Activated CD8-positive, alpha-beta memory T cell treated with anti-CD3 and anti-CD28 coated beads, Interleukin-2, amount 10 ng/mL, durations not matched to agents 7 days and 5 days (primary cell): ENCODE measurements around the gene ZDHHC17. TPM values are rescaled to one million over a fixed set of nuclear protein-coding genes. Genes with fewer than 3 reads are reported as not detected.
"Not testable (repeated sequence)": the region's sequence is repeated elsewhere in the genome, so short reads cannot be mapped to it uniquely, and the experiment has no call there.

Experiments
- ATAC-seq: fragments of 150-1000 bp; cut with Tn5 transposase; one replicate; pipeline ENCODE4 v1.10.0; 2021; ENCODE audit warnings: moderate library complexity
- CTCF ChIA-PET: fragments of 350-600 bp; sonication (Branson Sonifier 250); formaldehyde crosslinking; loops from one replicate; lab custom pipeline; 2021; ENCODE audit warnings: antibody characterized with exemption; lab: Charles Lee
- DNase-seq: peaks from one replicate; pipeline ENCODE4 v3.0.0-alpha.2; 2020
- H3K27ac Mint-ChIP-seq: one replicate; pipeline ENCODE4 v1.8.0; 2021; ENCODE audit warnings: mild to moderate bottlenecking, mixed read lengths
- H3K27me3 Mint-ChIP-seq: one replicate; pipeline ENCODE4 v1.8.0; 2021; ENCODE audit warnings: mixed read lengths
- H3K36me3 Mint-ChIP-seq: one replicate; pipeline ENCODE4 v1.8.0; 2021; ENCODE audit warnings: mild to moderate bottlenecking, mixed read lengths
- H3K4me1 Mint-ChIP-seq: one replicate; pipeline ENCODE4 v1.8.0; 2021; ENCODE audit warnings: mixed read lengths
- H3K4me3 Mint-ChIP-seq: one replicate; pipeline ENCODE4 v1.8.0; 2021; ENCODE audit warnings: mild to moderate bottlenecking, moderate library complexity, mixed read lengths
- H3K9me3 Mint-ChIP-seq: one replicate; pipeline ENCODE4 v1.8.0; 2022; ENCODE audit warnings: low read depth, mixed read lengths
- total RNA-seq, 2 experiments: library from RNA; stranded (reverse); gene quantifications; one replicate each; pipeline ENCODE4 v1.2.3, GENCODE V29; 2021

The ZDHHC17 gene
- total RNA-seq, 2 experiments from 2014 or later = 19.9 to 25.9 TPM

GRCh38 chr12:76740501-76740900 is 23.4 kb upstream of the ZDHHC17 start:
- no peaks in the 10 kb centered on the region for H3K4me1 Mint-ChIP-seq
- no peak overlapping the region for H3K27ac Mint-ChIP-seq
- H3K9me3 Mint-ChIP-seq = peaks cover 3% of the 10 kb centered on the region
- H3K36me3 Mint-ChIP-seq = no peaks in the 10 kb centered on the region
- CTCF ChIA-PET = no interaction called here
- DNase-seq = no peak
- H3K27me3 Mint-ChIP-seq = no peaks in the 10 kb centered on the region
- ATAC-seq = no peak
- H3K4me3 Mint-ChIP-seq = no peak overlapping the region

GRCh38 chr12:76745343-76745742 is 18.6 kb upstream of the ZDHHC17 start:
- no peaks in the 10 kb centered on the region for H3K36me3 Mint-ChIP-seq
- no peaks in the 10 kb centered on the region for H3K9me3 Mint-ChIP-seq
- H3K27me3 Mint-ChIP-seq = peaks cover 3% of the 10 kb centered on the region
- H3K4me1 Mint-ChIP-seq = no peaks in the 10 kb centered on the region
- ATAC-seq (no peak), DNase-seq (no peak)
- CTCF ChIA-PET = no interaction called here
- H3K27ac Mint-ChIP-seq = no peak overlapping the region
- no peak overlapping the region for H3K4me3 Mint-ChIP-seq

- Mint-ChIP-seq H3K36me3 (no peaks in the 10 kb centered on the region), H3K27me3 (peaks cover 3% of the 10 kb centered on the region), H3K9me3 (no peaks in the 10 kb centered on the region), H3K27ac (no peak overlapping the region), H3K4me3 (no peak overlapping the region), H3K4me1 (no peaks in the 10 kb centered on the region)
- CTCF ChIA-PET = no interaction called here
- no peak for ATAC-seq
- DNase-seq = no peak
Measured at GRCh38 chr12:76746516-76746915, 17.4 kb upstream of the ZDHHC17 start.

- Mint-ChIP-seq H3K4me1 (no peaks in the 10 kb centered on the region), H3K36me3 (no peaks in the 10 kb centered on the region), H3K4me3 (no peak overlapping the region), H3K27me3 (peaks cover 3% of the 10 kb centered on the region), H3K9me3 (no peaks in the 10 kb centered on the region), H3K27ac (no peak overlapping the region)
- ATAC-seq = no peak
- CTCF ChIA-PET = no interaction called here
- DNase-seq = no peak
Measured at GRCh38 chr12:76747245-76747644, 16.7 kb upstream of the ZDHHC17 start.

- H3K4me3 Mint-ChIP-seq = no peak overlapping the region
- CTCF ChIA-PET = no interaction called here
- no peaks in the 10 kb centered on the region for H3K9me3 Mint-ChIP-seq
- no peak overlapping the region for H3K27ac Mint-ChIP-seq
- ATAC-seq (no peak), DNase-seq (no peak)
- H3K36me3 Mint-ChIP-seq = no peaks in the 10 kb centered on the region
- H3K27me3 Mint-ChIP-seq = peaks cover 15% of the 10 kb centered on the region
- no peaks in the 10 kb centered on the region for H3K4me1 Mint-ChIP-seq
Measured at GRCh38 chr12:76755829-76756379, 8.0 kb upstream of the ZDHHC17 start.

- H3K36me3 Mint-ChIP-seq = no peaks in the 10 kb centered on the region
- H3K27me3 Mint-ChIP-seq = peaks cover 15% of the 10 kb centered on the region
- H3K9me3 Mint-ChIP-seq = no peaks in the 10 kb centered on the region
- CTCF ChIA-PET = no interaction called here
- ATAC-seq (no peak), DNase-seq (no peak)
- no peak overlapping the region for H3K4me3 Mint-ChIP-seq
- no peak overlapping the region for H3K27ac Mint-ChIP-seq
- H3K4me1 Mint-ChIP-seq = peaks cover under 1% of the 10 kb centered on the region
Measured at GRCh38 chr12:76757694-76758093, 6.2 kb upstream of the ZDHHC17 start.

GRCh38 chr12:76762601-76762980 is 1.3 kb upstream of the ZDHHC17 start:
- peak overlapping the region; percentile 93 for H3K4me3 Mint-ChIP-seq
- H3K9me3 Mint-ChIP-seq = no peaks in the 10 kb centered on the region
- DNase-seq = no peak
- H3K27ac Mint-ChIP-seq = peak overlapping the region; percentile 77
- peaks cover 26% of the 10 kb centered on the region for H3K4me1 Mint-ChIP-seq
- peaks cover 7% of the 10 kb centered on the region for H3K27me3 Mint-ChIP-seq
- CTCF ChIA-PET = interaction anchor here (0.7 to 1.7 kb wide), 3 partner anchors 28 to 141 kb away, joined by 3 to 6 read pairs (median 4); no protein-coding TSS in a partner anchor
- no peaks in the 10 kb centered on the region for H3K36me3 Mint-ChIP-seq
- ATAC-seq = no peak

- no peaks in the 10 kb centered on the region for H3K36me3 Mint-ChIP-seq
- peaks cover 28% of the 10 kb centered on the region for H3K4me1 Mint-ChIP-seq
- peak overlapping the region; percentile 94 for H3K27ac Mint-ChIP-seq
- peak overlapping the region; percentile 93 for H3K4me3 Mint-ChIP-seq
- CTCF ChIA-PET = no interaction called here
- no peaks in the 10 kb centered on the region for H3K9me3 Mint-ChIP-seq
- DNase-seq = no peak
- no peaks in the 10 kb centered on the region for H3K27me3 Mint-ChIP-seq
- no peak for ATAC-seq
Measured at GRCh38 chr12:76764856-76765255, 941 bp downstream of the ZDHHC17 start.

- H3K36me3 Mint-ChIP-seq = no peaks in the 10 kb centered on the region
- DNase-seq = no peak
- peaks cover 28% of the 10 kb centered on the region for H3K4me1 Mint-ChIP-seq
- CTCF ChIA-PET = no interaction called here
- H3K27ac Mint-ChIP-seq = peak overlapping the region; percentile 6
- no peaks in the 10 kb centered on the region for H3K9me3 Mint-ChIP-seq
- no peaks in the 10 kb centered on the region for H3K27me3 Mint-ChIP-seq
- H3K4me3 Mint-ChIP-seq = peak overlapping the region; percentile 93
- ATAC-seq = no peak
Measured at GRCh38 chr12:76765598-76765997, 1.7 kb downstream of the ZDHHC17 start.

GRCh38 chr12:76766161-76766560 is 2.2 kb downstream of the ZDHHC17 start:
- Mint-ChIP-seq H3K4me1 (peaks cover 28% of the 10 kb centered on the region), H3K36me3 (no peaks in the 10 kb centered on the region), H3K9me3 (no peaks in the 10 kb centered on the region), H3K27ac (no peak overlapping the region), H3K4me3 (no peak overlapping the region), H3K27me3 (no peaks in the 10 kb centered on the region)
- DNase-seq (no peak), ATAC-seq (no peak)
- CTCF ChIA-PET = interaction anchor here (0.7 kb wide), 1 partner anchor 1312 kb away, joined by 3 read pairs; no protein-coding TSS in a partner anchor

- Mint-ChIP-seq H3K27me3 (no peaks in the 10 kb centered on the region), H3K4me1 (peaks cover 27% of the 10 kb centered on the region), H3K36me3 (peaks cover 5% of the 10 kb centered on the region), H3K27ac (no peak overlapping the region), H3K9me3 (no peaks in the 10 kb centered on the region), H3K4me3 (no peak overlapping the region)
- no peak for ATAC-seq
- DNase-seq = no peak
- CTCF ChIA-PET = interaction anchor here (0.6 to 1.5 kb wide), 3 partner anchors 147 to 860 kb away, joined by 3 read pairs; no protein-coding TSS in a partner anchor
Measured at GRCh38 chr12:76768576-76768975, 4.7 kb downstream of the ZDHHC17 start.

- Mint-ChIP-seq H3K36me3 (peaks cover 30% of the 10 kb centered on the region), H3K4me1 (peaks cover 15% of the 10 kb centered on the region), H3K9me3 (peaks cover 10% of the 10 kb centered on the region), H3K27ac (no peak overlapping the region), H3K4me3 (no peak overlapping the region), H3K27me3 (no peaks in the 10 kb centered on the region)
- ATAC-seq = peak; percentile 30
- no peak for DNase-seq
- CTCF ChIA-PET = interaction anchor here (1.7 kb wide), 1 partner anchor 12 kb away, joined by 5 read pairs; no protein-coding TSS in a partner anchor
Measured at GRCh38 chr12:76777765-76778216, 13.9 kb downstream of the ZDHHC17 start.

GRCh38 chr12:76778364-76778763 is 14.4 kb downstream of the ZDHHC17 start:
- Mint-ChIP-seq H3K36me3 (peaks cover 29% of the 10 kb centered on the region), H3K27me3 (no peaks in the 10 kb centered on the region), H3K4me3 (no peak overlapping the region), H3K27ac (no peak overlapping the region), H3K9me3 (peaks cover 10% of the 10 kb centered on the region), H3K4me1 (peaks cover 15% of the 10 kb centered on the region)
- DNase-seq (no peak), ATAC-seq (no peak)
- CTCF ChIA-PET = interaction anchor here (1.7 kb wide), 1 partner anchor 12 kb away, joined by 5 read pairs; no protein-coding TSS in a partner anchor

GRCh38 chr12:76779310-76779709 is 15.4 kb downstream of the ZDHHC17 start:
- peaks cover 15% of the 10 kb centered on the region for H3K4me1 Mint-ChIP-seq
- ATAC-seq, H3K27me3 Mint-ChIP-seq, H3K9me3 Mint-ChIP-seq, H3K27ac Mint-ChIP-seq, H3K4me3 Mint-ChIP-seq, DNase-seq, CTCF ChIA-PET: not testable (repeated sequence)
- H3K36me3 Mint-ChIP-seq = peaks cover 29% of the 10 kb centered on the region
